MG63 (cell line): Measurements from ENCODE around the gene IKZF3. TPM values are rescaled to one million over a fixed set of nuclear protein-coding genes. Genes with fewer than 3 reads are reported as not detected.
A peak's percentile ranks its signal among the peaks of the same experiment; 100 is the strongest.
"Not testable (repeated sequence)": the region's sequence is repeated elsewhere in the genome, so short reads cannot be mapped to it uniquely, and the experiment has no call there.

Source experiments
- DNase-seq: peaks from one replicate; pipeline ENCODE4 v3.0.0-alpha.2; 2020
- H3K27me3 ChIP-seq: fragments of 250-450 bp; sonication (Bioruptor Pico); 2 replicates; pipeline ENCODE4 v1.5.1; 2020; ENCODE audit warnings: mild to moderate bottlenecking, moderate library complexity
- H3K36me3 ChIP-seq: fragments of 250-450 bp; sonication (Bioruptor Pico); 2 replicates; pipeline ENCODE4 v1.5.1; 2020; ENCODE audit warnings: mild to moderate bottlenecking, moderate library complexity
- H3K4me3 ChIP-seq: fragments of 250-450 bp; sonication (Bioruptor Pico); 2 replicates; pipeline ENCODE4 v1.5.1; 2020; ENCODE audit warnings: mild to moderate bottlenecking, moderate library complexity
- H3K9me3 ChIP-seq: fragments of 250-450 bp; sonication (Bioruptor Pico); 2 replicates; pipeline ENCODE4 v1.5.1; 2020; ENCODE audit warnings: mild to moderate bottlenecking, moderate library complexity
- total RNA-seq: library from RNA; depleted of rRNA; stranded (reverse); fragments of >200 nt; shearing (Covaris generic); gene quantifications from 2 replicates; pipeline ENCODE4 v1.2.3, GENCODE V29; 2014; ENCODE audit warnings: low replicate concordance

Gene IKZF3
- total RNA-seq, 1 experiment from 2014 or later = not detected

DNA sequence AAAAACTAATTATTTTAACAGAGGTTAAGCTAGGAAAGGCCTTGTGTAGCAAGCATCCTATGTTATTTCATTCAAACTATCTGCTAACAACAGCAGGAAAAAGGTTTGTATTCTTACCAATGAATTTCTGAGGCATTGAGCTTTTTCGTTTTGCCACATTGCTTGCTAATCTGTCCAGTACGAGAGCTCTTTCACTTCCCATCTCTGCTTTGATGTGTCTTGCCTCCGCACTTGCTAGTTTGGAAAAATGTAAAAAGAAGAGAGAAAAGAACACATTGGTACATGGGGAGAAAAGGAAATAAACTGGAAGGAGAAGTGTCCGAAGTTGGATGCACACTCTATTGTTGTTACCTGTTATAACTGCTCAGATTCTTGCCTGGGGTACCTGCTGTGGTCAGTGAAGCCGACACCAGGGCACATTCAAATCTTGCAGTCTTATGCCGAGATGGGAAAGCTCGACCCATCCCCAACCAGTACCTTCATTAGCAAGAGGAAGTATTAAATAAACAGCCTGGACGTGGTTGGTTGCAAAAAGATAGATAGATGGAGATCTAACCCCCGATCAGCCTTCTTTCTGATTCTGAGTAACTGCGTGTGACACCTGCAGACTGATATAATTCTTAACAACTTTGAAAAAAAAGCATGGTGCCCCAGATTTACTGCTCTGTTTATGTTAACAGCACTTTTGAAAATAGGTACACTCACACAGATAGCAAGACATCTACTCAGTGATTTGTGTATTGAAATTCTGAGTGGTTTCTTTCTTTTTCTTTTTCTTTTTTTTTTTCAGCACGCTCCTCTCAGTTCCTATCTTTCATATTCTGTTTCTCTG lies 86.4 kb downstream of the IKZF3 start:
- Histone ChIP-seq H3K27me3 (peaks cover 42% of the 10 kb centered on the region), H3K36me3 (no peaks in the 10 kb centered on the region), H3K4me3 (no peak overlapping the region), H3K9me3 (no peaks in the 10 kb centered on the region)
- DNase-seq = no peak

DNA sequence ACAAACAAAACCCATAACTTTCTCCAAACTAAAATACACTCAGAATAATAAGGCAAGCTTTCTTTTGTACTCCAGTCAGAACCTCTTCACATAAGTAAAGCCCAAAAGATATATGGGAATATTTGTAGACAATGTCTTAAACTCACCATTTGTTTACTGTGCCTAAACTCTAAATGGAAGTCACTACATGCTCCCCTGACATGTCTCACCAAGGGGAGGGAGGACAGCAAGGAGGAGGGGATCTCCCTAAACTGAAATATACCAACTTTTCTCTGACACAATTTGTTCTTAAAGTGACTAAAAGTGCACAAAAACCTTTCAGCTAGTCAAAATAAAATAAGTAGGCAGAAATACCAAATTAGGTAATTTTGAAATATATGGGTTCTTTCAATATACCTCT lies 87.9 kb downstream of the IKZF3 start:
- Histone ChIP-seq H3K36me3 (no peaks in the 10 kb centered on the region), H3K27me3 (peaks cover 27% of the 10 kb centered on the region), H3K4me3 (no peak overlapping the region), H3K9me3 (no peaks in the 10 kb centered on the region)
- no peak for DNase-seq

DNA sequence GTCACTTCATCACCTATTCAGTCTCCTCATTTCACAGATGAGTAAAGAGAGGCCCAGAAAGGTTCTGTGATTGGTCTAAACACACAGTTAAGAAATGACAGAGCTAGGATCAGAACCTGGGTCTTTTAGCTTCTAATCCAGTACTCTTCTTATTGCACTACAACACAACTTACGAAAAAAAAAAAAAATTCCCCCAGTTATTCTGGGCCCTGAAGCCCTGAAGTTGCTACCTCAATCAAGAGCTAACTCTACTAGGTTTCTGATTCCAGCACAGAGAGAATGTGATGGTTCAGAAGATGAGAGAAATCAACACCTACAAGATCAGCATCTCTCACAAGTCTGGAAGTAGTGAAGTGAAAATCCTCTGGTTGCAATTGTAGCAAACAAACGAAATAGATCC lies 89.1 kb downstream of the IKZF3 start:
- Histone ChIP-seq H3K36me3 (no peaks in the 10 kb centered on the region), H3K9me3 (no peaks in the 10 kb centered on the region), H3K27me3 (peaks cover 23% of the 10 kb centered on the region), H3K4me3 (no peak overlapping the region)
- no peak for DNase-seq

DNA sequence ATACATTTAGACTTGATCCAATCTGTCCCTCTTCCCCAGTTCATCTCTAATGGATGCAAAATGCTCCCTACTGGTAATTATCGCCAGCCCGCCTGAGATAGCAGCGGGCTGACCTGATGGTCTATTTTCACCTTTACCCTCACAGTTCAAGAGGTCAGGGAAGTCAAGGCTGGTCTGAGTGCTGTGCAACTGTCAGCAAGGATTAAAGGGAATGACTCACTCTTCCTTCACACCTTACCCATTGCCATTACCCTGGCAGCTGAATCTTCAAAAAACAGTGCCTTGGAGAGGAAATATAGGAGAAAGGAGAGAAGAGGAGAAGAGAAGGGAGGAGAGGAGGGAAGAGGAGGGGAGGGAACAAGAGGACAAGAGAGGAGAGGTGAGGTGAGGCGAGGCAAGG lies 90.1 kb downstream of the IKZF3 start:
- Histone ChIP-seq H3K27me3 (peaks cover 20% of the 10 kb centered on the region), H3K9me3 (no peaks in the 10 kb centered on the region), H3K4me3 (no peak overlapping the region), H3K36me3 (no peaks in the 10 kb centered on the region)
- DNase-seq = no peak

DNA sequence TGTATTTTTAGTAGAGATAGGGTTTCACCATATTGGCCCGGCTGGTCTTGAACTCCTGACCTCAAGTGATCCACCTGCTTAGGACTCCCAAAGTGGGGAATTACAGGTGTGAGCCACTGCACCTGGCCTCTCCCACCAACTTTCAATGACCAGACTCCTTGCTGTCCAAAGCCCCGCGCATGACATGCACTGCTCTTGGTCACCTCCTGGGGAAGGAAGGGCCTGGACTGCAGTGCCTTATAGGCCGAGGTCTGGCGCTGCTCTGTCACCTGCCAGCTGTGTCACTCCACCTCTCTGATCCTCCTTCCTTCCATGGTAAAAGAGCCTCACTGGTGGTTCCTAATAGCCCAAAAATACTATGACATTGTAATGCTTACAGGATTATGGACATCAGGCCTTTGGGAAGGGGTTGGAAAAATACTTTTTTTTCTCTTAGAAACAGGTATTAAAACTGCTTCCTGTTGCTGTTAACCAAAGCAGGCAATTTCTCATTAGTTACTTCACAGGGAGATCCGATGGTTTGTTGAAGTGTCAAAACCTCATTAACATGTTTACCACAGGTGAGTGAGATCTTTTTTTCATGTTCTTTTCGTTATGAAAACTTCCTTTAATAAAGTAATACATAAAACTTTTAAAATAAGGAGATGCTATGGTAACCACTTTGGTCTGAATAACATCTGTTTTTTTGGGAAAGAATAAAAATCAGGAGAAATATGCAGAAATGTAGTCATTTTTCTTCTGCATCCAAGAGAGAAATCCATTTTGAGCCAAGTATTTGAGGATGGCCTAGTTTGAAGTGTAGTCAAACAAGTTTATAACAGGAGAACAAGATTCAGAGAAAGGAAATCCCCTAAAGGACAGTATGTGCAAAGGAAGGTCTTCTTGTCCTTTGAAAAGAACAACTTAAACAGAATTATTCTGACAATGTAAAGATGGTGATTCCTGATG lies 90.9 kb downstream of the IKZF3 start:
- DNase-seq = no peak
- H3K27me3 ChIP-seq = peaks cover 18% of the 10 kb centered on the region
- H3K9me3 ChIP-seq = no peaks in the 10 kb centered on the region
- no peak overlapping the region for H3K4me3 ChIP-seq
- no peaks in the 10 kb centered on the region for H3K36me3 ChIP-seq

DNA sequence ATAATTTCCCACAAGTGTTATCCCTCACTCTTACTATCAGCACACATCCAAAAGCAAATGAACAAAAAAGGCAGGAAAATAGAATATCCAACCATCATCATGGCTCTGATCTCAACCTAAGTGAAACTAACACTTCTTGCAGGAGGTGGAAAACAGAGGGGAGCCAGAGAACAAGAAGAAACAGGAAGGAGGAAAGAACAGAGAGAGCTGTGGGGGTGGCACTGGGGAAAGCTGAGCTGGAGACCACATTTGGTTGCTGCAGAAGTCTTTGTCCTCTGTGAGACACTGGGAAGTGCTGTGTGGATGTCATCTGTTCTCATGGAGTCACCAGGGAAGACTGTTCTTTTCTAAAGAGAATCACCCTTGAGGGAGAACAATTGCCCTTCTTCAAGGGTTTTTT lies 91.7 kb downstream of the IKZF3 start:
- DNase-seq = no peak

DNA sequence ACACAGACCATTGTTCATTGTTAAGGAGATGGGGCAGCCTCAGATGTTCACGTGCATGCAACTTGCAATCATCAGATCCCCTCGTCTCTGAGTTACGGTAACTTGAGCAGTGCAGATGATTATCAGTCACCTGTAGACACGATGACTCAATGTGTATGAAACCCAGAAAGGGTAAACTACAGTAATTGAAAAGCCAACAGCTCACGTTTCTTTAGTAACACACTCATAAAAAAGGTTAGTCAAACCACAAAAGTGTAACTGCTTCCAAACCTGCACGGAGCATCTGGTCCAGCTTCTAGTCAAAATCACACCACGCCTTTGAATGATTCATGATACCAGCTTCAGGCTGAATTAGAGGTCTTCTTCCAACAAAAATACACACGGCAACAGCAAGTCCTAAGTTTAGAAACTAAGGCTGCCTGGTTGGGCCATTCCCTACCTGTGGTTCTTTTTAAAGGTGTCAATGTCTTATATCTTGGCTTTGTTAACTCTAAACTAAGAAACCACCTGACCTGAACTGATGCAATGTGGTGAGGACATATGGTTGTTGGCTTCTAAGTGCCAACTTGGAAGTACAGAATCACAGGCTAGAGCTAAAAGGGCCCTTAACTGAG lies 94.0 kb downstream of the IKZF3 start:
- H3K4me3 ChIP-seq = no peak overlapping the region
- peaks cover 4% of the 10 kb centered on the region for H3K27me3 ChIP-seq
- DNase-seq = peak; percentile 70
- H3K36me3 ChIP-seq = no peaks in the 10 kb centered on the region
- no peaks in the 10 kb centered on the region for H3K9me3 ChIP-seq

More for the DNA sequence above, 91.7 kb downstream of the IKZF3 start:
- H3K9me3 ChIP-seq = no peaks in the 10 kb centered on the region
- no peak overlapping the region for H3K4me3 ChIP-seq
- H3K36me3 ChIP-seq = no peaks in the 10 kb centered on the region
- peaks cover 16% of the 10 kb centered on the region for H3K27me3 ChIP-seq

DNA sequence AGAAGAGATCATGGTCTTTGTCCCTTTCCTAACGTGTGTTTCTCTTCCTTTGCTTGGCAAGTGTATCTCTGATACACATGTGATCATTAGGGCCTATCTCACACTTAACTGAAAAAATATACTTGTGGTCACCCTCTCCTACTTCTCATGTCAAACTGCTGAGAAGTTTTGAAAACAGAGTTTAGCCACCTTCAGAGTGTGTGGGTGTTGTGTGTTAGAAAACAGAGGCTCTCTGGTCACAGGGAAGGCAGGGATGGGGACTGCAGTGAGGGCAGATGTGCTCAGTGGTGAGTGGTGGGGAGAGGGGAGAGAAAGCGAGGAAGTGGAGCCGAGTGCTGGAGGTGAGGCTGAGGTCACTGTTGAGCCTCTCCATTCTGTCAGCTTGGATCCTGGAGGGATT lies 97.0 kb downstream of the IKZF3 start:
- H3K4me3 ChIP-seq = no peak overlapping the region
- H3K36me3 ChIP-seq = no peaks in the 10 kb centered on the region
- no peaks in the 10 kb centered on the region for H3K27me3 ChIP-seq
- H3K9me3 ChIP-seq = no peaks in the 10 kb centered on the region
- no peak for DNase-seq

DNA sequence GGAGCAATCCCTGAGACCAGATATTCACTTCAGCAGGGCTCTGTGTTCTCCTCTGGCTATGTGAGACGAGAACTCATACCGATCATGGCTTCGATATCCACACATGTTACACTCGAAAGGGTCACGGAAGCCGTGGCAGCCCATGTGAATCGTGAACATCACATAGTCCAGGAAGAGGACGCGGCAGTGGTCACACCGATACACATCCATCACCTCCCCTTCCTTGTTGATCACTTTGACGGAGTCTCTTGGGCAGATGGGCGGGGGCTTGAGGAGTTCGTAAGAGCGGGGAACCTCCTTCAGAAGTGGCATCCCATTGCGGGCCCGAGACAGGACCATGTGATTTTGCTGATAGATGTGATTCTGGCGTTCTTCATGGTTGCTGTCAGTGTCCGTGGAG lies 98.3 kb downstream of the IKZF3 start:
- H3K36me3 ChIP-seq = no peaks in the 10 kb centered on the region
- H3K9me3 ChIP-seq = no peaks in the 10 kb centered on the region
- no peaks in the 10 kb centered on the region for H3K27me3 ChIP-seq
- no peak for DNase-seq
- H3K4me3 ChIP-seq = no peak overlapping the region

DNA sequence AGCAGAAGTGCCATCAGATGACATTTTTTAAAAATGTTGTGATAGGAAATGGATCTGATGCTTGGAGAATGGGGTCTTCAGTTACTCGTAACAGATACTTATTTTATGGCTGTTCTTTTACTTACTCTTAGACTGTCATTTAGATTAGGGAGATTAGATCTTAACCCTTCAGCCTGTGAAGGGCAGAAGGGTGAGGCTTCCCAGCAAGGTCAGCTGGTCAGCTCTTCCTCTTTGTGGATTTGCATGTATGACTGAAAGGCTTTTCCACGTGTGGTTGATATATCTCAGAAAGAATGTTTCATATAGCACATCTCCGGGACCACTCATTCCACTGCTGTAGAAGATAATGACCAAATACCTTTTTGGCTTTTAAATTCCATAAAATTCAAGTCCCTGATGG lies 98.9 kb downstream of the IKZF3 start:
- no peak overlapping the region for H3K4me3 ChIP-seq
- no peak for DNase-seq
- H3K36me3 ChIP-seq = no peaks in the 10 kb centered on the region
- no peaks in the 10 kb centered on the region for H3K27me3 ChIP-seq
- H3K9me3 ChIP-seq = no peaks in the 10 kb centered on the region

DNA sequence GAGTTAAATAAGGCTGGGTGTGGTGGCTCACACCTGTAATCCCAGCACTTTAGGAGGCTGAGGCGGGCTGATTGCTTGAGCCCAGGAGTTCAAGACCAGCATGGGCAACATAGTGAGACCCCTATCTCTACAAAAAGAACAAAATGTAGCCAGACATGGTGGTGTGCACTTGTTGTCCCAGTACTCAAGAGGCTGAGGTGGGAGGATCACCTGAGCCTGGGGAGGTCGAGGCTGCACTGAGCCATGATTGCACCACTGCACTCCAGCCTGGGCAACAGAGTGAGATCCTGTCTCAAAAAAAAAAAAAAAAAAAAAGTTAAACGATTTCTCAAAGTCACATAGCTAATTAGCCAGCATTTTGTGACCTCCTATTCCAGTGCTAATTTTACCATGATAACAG lies 99.9 kb downstream of the IKZF3 start:
- not testable (repeated sequence) for H3K36me3 ChIP-seq, DNase-seq, H3K27me3 ChIP-seq, H3K4me3 ChIP-seq, H3K9me3 ChIP-seq

DNA sequence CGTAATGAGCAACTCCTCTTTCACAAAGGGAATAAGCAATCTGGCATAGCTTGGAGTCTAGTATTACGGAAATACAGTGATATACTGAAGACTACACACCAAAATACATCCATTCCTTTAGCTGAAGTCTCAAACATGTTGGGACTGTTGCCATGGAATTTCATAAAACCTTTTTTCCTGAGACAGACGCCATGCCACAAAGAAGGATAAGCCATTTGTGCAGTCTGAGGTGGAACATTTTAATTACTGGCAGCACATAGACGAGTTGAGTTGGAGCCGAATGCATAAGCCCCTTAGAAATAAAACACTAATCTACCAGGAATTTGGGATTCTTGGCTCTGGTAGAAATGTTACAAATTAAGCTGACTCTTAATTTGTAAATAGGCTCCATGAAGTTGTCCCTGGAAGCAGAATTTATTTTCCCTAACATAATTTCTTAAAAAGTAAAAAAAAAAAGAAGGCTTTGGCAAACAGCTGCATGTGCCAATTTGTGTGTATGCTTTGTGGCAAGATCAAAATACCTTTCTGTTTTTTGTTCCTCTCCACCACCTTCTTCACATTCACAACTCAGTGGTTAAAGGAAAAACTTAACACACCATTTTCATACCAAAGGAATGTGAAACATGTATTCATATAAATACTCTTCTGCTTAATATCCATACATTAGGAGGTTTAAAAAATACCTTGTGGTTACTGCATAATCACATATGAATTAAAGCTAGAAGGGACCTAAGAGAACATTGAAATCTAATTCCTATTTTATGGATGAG lies 100.9 kb downstream of the IKZF3 start:
- no peaks in the 10 kb centered on the region for H3K27me3 ChIP-seq
- H3K9me3 ChIP-seq = no peaks in the 10 kb centered on the region
- no peak for DNase-seq

DNA sequence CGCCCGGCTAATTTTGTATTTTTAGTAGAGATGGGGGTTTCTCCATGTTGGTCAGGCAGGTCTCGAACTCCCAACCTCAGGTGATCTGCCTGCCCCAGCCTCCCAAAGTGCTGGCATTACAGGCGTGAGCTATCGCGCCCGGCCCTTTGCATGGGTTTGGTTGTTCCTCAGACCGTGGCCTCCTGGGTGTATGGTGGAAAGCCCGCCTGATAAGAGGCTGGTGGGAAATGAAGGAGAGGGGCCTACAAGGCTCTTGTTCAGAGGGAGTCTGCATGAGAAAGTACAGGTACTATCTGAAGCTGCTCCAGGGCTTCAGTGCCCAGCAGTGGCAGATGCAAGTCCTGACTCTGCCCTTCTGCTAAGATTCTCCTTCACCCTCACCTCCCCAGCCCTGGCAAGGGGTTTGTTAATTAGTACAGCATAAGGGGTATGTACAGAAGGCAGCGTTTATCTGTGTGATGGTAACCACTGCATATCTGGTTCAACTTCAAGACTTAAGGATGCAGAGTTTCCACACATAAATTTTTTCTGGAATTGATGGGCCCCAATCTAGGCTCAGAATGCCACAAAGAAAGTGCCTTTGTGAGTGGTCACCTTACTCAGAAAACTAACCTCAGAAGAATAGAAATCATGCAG lies 102.1 kb downstream of the IKZF3 start:
- no peak for DNase-seq
- no peaks in the 10 kb centered on the region for H3K9me3 ChIP-seq

More for the DNA sequence above, 100.9 kb downstream of the IKZF3 start:
- H3K36me3 ChIP-seq = no peaks in the 10 kb centered on the region
- no peak overlapping the region for H3K4me3 ChIP-seq

DNA sequence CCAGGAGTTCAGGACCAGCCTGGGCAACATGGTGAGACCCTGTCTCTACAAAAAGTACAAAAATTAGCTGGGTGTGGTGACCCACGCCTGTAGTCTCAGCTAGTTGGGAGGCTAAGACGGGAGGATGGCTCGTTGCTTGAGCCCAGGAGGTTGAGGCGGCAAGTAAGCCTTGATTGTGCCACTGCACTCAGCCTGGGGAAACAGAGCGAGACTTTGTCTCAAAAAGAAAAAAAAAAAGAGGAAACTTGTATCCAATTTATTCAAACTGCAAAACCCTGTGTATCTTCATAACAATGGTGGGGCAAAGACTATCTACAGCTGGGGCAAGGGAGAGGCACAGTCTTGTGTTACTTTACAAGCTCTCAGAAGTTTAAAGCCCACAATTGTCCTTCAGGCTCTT lies 104.9 kb downstream of the IKZF3 start:
- Histone ChIP-seq H3K4me3 (no peak overlapping the region), H3K36me3 (no peaks in the 10 kb centered on the region), H3K9me3 (no peaks in the 10 kb centered on the region), H3K27me3 (no peaks in the 10 kb centered on the region)
- DNase-seq = no peak

More for the DNA sequence above, 102.1 kb downstream of the IKZF3 start:
- Histone ChIP-seq H3K4me3 (no peak overlapping the region), H3K27me3 (no peaks in the 10 kb centered on the region), H3K36me3 (no peaks in the 10 kb centered on the region)

DNA sequence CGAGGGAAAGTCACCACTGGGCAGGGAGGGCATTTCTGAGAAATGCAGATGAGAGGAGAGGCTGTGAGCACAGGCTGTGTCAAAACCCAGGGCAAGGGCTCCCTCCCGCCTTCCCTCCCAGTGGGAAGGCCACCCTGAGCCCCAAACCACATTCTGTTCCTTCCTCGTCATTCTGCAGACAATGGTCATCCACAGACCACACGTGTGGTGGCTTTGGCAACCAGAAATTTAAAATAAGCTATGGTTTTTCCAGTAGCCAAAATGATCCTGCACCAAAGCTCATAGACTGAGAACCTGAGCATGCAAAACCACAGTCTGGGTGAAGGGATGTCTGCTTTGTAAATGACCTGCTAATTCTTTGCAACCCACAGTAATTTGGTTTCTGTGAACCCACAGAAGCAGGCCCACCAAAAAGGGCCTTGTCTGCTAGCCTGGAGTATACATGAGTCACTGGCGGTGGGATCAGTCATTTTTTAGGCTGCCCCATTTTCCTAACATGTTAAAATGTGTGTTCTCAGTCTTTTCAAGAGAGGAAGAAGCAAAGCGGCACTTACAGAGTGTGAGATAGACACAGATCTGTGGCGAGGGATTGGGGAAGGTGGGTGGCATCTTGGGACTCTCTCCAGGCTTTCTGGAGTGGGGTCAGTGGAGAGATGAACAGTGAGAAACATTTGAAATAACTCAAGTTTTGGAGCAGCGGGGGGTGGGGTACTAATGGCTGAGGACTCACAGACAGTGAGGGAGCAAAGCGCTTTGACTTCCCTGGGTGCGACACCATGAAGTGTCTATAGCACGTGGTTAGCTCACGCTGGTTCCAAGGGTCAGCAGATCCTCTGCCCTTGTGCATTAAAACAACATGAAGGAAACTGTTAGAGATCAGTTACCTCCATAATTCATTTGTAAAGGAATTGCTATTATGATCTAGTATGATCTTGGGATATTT lies 105.9 kb downstream of the IKZF3 start:
- Histone ChIP-seq H3K27me3 (no peaks in the 10 kb centered on the region), H3K36me3 (no peaks in the 10 kb centered on the region), H3K4me3 (no peak overlapping the region), H3K9me3 (no peaks in the 10 kb centered on the region)
- DNase-seq = no peak
